ENCODE measurements around the gene ACAP3.
"Not testable (repeated sequence)": the region's sequence is repeated elsewhere in the genome, so short reads cannot be mapped to it uniquely, and the experiment has no call there.

ACAP3 gene

GRCh38 chr1:1330366-1331067 is 22.8 kb upstream of the ACAP3 start:
- DNase-seq (ENCODE audit: low read depth), result no peak

- DNase-seq (ENCODE audit: low read depth), result no peak
Observed at GRCh38 chr1:1329304-1330210, 21.8 kb upstream of the ACAP3 start.

GRCh38 chr1:1328254-1328653 is 20.5 kb upstream of the ACAP3 start:
- no peak for DNase-seq (ENCODE audit: low read depth)

DNA sequence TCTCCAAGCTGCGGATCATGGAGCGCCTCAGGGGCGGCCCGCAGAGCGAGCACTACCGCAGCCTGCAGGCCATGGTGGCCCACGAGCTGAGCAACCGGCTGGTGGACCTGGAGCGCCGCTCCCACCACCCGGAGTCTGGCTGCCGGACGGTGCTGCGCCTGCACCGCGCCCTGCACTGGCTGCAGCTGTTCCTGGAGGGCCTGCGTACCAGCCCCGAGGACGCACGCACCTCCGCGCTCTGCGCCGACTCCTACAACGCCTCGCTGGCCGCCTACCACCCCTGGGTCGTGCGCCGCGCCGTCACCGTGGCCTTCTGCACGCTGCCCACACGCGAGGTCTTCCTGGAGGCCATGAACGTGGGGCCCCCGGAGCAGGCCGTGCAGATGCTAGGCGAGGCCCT is 19.6 kb upstream of the ACAP3 start:
- DNase-seq (ENCODE audit: low read depth), result no peak

GRCh38 chr1:1326075-1326605 is 18.4 kb upstream of the ACAP3 start:
- no peak for DNase-seq (ENCODE audit: low read depth)

DNA sequence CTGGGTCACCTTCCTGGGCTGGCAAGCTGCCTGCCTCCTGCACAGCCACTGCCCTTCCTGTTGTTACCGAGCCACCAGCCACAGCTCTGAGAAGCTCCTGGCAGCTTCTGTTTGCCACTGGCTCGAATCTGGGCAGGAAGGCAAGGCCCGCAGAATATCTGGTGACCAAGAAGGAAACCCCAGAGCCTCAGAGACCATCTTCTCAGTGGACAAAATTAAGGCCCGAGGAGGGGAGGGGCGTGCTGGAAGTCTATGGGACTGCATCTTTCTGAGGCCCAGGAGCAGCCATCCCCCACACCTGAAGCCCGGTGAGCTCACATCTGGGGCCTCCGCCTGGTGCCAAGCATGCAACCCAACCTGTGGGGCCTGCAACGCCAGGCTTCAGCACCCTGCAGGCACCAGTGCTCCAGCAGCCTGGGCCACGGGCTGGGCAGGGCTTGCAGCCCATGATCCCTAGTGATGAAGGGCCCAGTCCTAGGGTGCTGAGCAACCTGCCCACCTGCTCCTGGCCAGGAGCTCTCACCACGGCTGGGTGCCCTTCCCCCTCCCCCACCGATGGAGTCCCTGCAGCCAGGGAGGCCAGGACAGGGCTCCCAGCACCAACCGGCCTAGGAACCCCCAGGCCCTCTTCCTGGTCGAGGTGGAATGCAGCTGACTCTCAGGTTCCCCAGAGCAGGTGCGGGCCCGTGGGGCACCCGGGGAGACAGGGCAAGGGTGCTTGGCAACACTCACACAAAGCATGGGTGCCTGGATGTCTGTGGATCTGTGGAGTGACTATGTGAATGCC is 17.8 kb upstream of the ACAP3 start:
- DNase-seq (ENCODE audit: low read depth), result no peak

- DNase-seq (ENCODE audit: low read depth), result peak; percentile 95
Observed at GRCh38 chr1:1324524-1325287, 17.0 kb upstream of the ACAP3 start, which contains the start of the genes CPTP and INTS11. Gene CPTP, plus strand, starts transcription at chr1:1324802. Its CDS starts 2,109 bp downstream, at chr1:1326911. Gene INTS11, minus strand, starts transcription at chr1:1324660. Its CDS starts 52 bp downstream, at chr1:1324608.

DNA sequence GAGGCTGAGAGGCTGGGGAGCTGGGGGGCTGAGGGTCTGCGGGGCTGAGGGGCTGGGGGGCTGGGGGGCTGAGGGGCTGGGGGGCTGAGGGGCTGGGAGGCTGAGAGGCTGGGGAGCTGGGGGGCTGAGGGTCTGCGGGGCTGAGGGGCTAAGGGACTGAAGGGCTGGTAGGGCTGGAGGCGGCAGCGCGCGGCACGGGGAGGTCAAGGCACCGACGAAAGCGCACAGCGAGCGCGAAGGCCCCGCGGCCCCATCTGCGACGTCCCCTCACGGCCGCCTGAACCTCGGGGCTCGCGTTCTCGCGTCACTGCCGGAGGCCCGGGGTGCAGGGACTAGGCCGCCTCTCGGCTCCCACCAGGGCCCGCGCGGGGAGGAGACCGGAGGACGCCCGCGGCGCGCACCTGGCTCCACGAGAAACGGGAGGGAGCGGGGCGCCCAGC is 16.4 kb upstream of the ACAP3 start:
- no peak for DNase-seq (ENCODE audit: low read depth)

GRCh38 chr1:1322952-1323351 is 15.2 kb upstream of the ACAP3 start:
- no peak for DNase-seq (ENCODE audit: low read depth)

DNA sequence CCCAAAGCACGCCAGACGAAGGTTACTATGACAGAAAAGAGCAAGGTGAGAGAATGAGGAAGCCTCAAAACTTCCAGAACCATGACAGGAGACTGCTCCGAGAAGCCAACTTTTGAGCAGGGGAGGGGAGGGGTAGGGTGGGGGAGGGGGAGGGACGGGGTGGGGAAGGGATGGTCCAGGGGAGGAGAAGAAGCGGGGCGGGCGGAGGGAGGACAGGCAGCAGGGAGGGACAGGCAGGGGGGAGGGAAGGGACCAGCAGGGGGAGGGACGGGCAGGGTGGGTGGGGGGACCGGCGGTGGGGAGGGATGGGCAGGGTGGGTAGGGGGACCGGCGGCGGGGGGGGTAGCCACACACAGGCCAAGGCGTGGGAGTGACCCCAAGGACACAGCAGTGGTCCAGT is 14.7 kb upstream of the ACAP3 start:
- DNase-seq (ENCODE audit: low read depth), result no peak

GRCh38 chr1:1321477-1321876 is 13.7 kb upstream of the ACAP3 start:
- no peak for DNase-seq (ENCODE audit: low read depth)

DNA sequence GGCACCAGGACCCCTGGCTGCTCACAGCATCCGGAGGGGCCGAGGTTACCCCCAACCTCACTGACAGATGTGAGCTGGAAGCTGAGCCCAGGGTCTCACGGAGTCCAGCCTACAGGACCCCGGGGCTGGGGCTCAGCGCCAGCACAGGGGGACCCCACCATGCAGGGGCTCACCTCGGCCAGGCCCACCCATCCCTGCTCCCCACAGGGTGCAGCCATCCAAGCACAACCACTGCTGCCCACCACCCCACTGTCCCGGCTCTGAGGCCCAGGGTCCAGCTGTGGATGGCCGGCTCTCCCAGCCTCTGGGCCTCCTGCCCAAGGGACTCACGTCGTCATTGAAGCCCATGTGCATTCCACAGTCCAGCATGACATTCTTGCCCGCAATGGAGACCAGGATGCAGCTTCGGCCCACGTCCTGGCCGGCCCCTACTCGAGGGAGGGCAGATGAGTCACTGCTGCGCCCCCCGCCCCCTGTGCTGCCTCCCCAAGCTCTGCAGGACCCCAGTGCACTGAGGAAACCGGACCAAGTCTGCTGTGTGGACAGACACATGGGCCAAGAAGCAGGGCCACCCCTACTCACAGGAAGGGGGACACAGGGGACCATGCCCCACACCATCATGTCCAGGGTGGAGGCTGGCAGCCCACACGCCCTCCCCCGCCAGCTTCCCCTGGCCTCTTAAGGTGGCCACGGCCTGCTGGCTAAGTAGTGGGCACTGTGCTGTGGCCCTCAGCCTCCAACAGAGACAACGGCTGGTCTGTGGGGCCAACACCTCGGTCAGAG is 13.1 kb upstream of the ACAP3 start:
- DNase-seq (ENCODE audit: low read depth), result no peak

DNA sequence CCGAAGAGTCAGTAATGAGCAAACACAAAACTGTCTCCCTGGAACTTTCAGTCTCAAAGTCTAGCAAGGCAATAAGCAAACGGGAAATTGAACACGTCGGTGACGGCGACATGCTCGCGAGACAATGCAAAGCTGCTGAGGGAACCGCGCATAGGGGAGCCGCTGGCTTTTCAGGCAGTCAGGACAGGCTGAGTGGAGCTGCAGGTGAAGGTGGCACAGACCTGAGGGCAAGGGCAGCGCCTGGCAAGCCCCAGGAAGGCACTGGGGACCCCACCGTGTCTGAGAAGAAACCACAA is 11.9 kb upstream of the ACAP3 start:
- DNase-seq (ENCODE audit: low read depth), result no peak

DNA sequence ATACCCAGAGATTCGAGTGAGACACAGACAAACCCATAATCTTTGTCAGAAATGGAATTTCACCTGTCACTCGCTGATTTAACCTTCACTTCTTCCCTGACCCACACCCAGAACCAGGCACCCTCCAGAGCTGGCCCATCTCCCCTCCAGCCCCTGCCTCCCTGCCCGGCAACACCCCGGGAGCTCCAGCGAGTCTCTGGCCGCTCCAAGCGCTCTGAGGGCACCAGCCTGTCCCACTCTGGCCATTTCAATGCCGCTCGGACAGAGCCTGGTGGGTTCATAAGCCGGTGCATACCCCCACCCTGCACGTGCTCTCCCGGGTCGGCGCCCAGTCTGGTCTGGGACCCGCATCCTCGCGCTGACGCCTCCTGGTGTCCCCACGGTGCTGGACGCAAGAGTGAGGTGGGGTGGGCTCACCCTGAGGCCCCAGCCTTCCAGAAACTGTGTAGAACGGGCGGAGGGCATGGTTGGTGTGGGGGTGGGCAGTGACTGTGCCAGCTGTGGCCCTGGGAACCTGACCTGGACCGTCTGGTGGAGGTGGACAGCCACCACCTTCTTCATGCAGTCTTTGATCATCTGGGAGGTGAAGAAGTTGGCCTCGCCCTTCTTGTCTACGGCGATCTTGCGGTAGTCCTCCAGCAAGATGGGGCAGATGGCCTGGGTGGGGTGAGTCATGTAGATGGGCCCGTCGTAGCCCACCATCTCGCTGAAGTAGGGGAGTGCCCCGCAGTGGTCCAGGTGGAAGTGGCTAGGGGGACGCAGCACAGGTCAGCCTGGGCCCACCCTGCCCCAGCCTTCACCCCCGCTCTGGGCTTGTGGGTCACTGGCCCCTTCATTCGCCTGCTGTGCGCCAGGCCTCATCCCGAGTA is 11.3 kb upstream of the ACAP3 start:
- no peak for DNase-seq (ENCODE audit: low read depth)

GRCh38 chr1:1318131-1318652 is 10.5 kb upstream of the ACAP3 start:
- DNase-seq (ENCODE audit: low read depth), result no peak

GRCh38 chr1:1317420-1317819 is 9.7 kb upstream of the ACAP3 start:
- no peak for DNase-seq (ENCODE audit: low read depth)

- DNase-seq (ENCODE audit: low read depth), result not testable (repeated sequence)
Observed at GRCh38 chr1:1316199-1316598, 8.5 kb upstream of the ACAP3 start.

DNA sequence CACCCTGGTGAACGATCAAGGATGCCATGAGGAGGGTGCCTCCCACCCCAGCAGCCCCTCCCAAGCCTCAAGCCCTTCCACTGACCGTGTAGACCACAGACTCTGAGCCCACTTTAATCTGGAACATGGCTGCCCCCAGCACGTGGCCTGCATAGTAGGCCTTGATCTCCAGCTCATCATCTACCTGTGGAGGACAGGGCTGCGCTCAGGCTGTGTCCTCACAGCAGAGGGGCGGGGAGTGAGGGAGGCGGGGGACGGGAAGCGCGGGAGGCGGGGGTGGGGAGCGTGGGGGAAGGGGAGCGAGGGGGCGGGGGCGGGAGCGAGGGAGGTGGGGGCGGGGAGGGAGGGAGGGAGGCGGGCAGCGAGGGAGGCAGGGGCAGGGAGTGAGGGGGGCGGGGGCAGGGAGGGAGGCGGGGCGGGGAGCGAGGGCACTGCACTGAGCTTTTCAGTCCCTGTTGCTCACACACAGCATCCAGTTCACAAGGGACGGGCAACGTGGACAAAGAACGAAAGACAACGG is 7.8 kb upstream of the ACAP3 start:
- no peak for DNase-seq (ENCODE audit: low read depth)

- DNase-seq (ENCODE audit: low read depth), result no peak
Observed at GRCh38 chr1:1314678-1315335, 7.1 kb upstream of the ACAP3 start.
